ENCODE measurements around the gene MT1E. TPM values are rescaled to one million over a fixed set of nuclear protein-coding genes. Genes with fewer than 3 reads are reported as not detected.

MT1E gene
- total and polyA plus RNA-seq, 2 of the 8 experiments (the other 6 are each of a cell fraction or from before 2014, with no cell fraction given): 7.9 to 117 TPM

DNA sequence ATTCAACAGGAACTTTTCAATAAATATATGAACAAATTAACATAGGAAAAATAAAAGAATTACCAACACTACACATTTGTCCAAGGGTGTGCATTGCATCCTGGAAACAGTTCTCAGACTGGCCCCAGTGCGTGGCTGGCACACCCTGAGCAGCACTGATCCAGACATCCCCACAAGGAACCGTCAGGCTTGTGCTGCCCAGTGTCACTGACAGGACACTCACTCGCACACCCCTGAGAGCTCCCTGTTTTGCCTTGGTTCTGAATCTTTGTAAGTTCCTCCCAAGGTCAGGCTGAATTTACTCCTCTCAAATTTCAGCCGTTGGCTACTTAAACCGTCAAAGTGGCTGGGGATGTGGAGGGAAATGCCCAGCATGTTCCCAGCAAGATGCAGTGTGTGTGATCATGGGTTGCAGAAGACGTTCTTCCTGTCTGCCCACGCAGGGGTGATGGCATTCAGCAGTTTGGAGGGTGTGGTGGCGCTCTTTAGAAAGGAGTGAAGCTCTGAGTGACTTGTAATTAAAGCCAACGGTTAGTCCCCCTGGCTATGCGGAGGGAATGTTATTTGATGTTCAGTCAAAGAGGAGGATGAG, 15.5 kb upstream of the MT1E start:
- Histone ChIP-seq H3K4me2 (ENCODE audit: insufficient read depth in 1 of 2, low read depth in 2 of 2, low read length in 2 of 2) (peak overlapping the region in 1 of 2 experiments; percentile 77; a peak in 3 of 4 replicates), H4K91ac (replicated peaks; ENCODE audit: insufficient read length, low read length) (no peak overlapping the region), H2AFZ (ENCODE audit: low read length) (no peak overlapping the region), H3K18ac (ENCODE audit: extremely low read depth, low read length) (no peak overlapping the region), H3K9ac (replicated peaks in 1 of 4; ENCODE audit: extremely low read depth in 1 of 4, low read depth in 3 of 4, low read length in 3 of 4) (no peak overlapping the region; a peak in 1 of 7 replicates), H2BK120ac (replicated peaks; ENCODE audit: low read depth, low read length) (no peak overlapping the region), H2AK5ac (ENCODE audit: low read depth, low read length) (no peak overlapping the region), H3K9me3 (ENCODE audit: insufficient read depth in 2 of 2, low read depth in 1 of 2, low read length in 1 of 2) (no peaks in the 10 kb centered on the region), H4K5ac (ENCODE audit: insufficient read length, low read depth, low read length) (no peak overlapping the region), H3K36me3 (ENCODE audit: control insufficient read depth in 2 of 4, insufficient read depth in 4 of 4, low read length in 3 of 4) (no peaks in the 10 kb centered on the region), H3K23ac (ENCODE audit: insufficient read length) (no peak overlapping the region), H3K4ac (replicated peaks; ENCODE audit: insufficient read length, low read depth, low read length) (no peak overlapping the region), H2BK20ac (ENCODE audit: low read length) (no peak overlapping the region), H3K4me3 (ENCODE audit: extremely low read depth in 1 of 4, insufficient read depth in 2 of 4, low read depth in 3 of 4, low read length in 4 of 4) (peak overlapping the region in 1 of 4 experiments; percentile 62; a peak in 1 of 8 replicates), H3K27ac (ENCODE audit: low read depth, low read length) (no peak overlapping the region), H2BK5ac (ENCODE audit: low read depth, low read length) (no peak overlapping the region), H3K79me1 (ENCODE audit: low read depth, low read length) (no peaks in the 10 kb centered on the region), H3K23me2 (ENCODE audit: low read depth, low read length) (peaks cover 11% of the 10 kb centered on the region; the same call in 1 of the 2 replicates), H2BK15ac (ENCODE audit: low read length) (peak overlapping the region; percentile 24; the same call in 1 of the 2 replicates), H3K4me1 (replicated peaks in 1 of 4; ENCODE audit: control insufficient read depth in 3 of 4, insufficient read depth in 4 of 4, low read length in 3 of 4) (peaks cover 7 to 21% (median 10%) of the 10 kb centered on the region in 4 experiments), H4K20me1 (replicated peaks in 1 of 2; ENCODE audit: control insufficient read depth in 1 of 2, insufficient read depth in 2 of 2, low read length in 2 of 2) (peaks cover 0 to 2% of the 10 kb centered on the region in 2 experiments), H3K14ac (ENCODE audit: insufficient read length) (no peak overlapping the region), H3K56ac (replicated peaks; ENCODE audit: insufficient read length, low read depth, low read length) (no peak overlapping the region), H2BK12ac (ENCODE audit: low read depth, low read length) (no peak overlapping the region; the same call in 1 of the 2 replicates), H3K79me2 (ENCODE audit: control insufficient read depth in 1 of 2, insufficient read depth in 2 of 2, low read length in 2 of 2) (no peaks in the 10 kb centered on the region), H3K27me3 (replicated peaks in 1 of 4; ENCODE audit: control insufficient read depth in 3 of 4, extremely low read depth in 1 of 4, insufficient read depth in 3 of 4, low read length in 3 of 4) (peaks cover 27 to 71% (median 57%) of the 10 kb centered on the region in 4 experiments), H4K8ac (ENCODE audit: extremely low read depth, insufficient read depth, low read length) (no peak overlapping the region)
- ChIA-PET POLR2A (ENCODE audit: partially characterized antibody) (interaction anchor here (1.2 to 8.0 kb wide), 4 partner anchors 11 to 58 kb away, joined by 3 to 66 read pairs (median 4); partner anchors contain the start of gene MT1E), CTCF (ENCODE audit: partially characterized antibody) (interaction anchor here (0.6 to 2.0 kb wide), 3 partner anchors 10 to 91 kb away, joined by 3 to 5 read pairs (median 3); partner anchors contain the start of gene MT1E)
- FAIRE-seq: no peak
- WGBS, 2 experiments (ENCODE audit: extremely low coverage in 1 of 2, insufficient coverage in 1 of 2, insufficient read length in 1 of 2, insufficient replicate concordance in 2 of 2, low coverage in 1 of 2, low lambda C conversion rate in 2 of 2, missing lambda C conversion rate in 1 of 2): 20% methylated on average over 10 of the region's 10 CpGs; no CpG with 5 or more reads in 1 of the 2 experiments
- TF ChIP-seq SUZ12 (IDR thresholded peaks at IDR 0.05; ENCODE audit: low read length) (0 out of 2 replicates have a peak, but pooled peaks have one; percentile 10), RNF2 (IDR thresholded peaks at IDR 0.05; ENCODE audit: borderline replicate concordance, low read depth, low read length, missing control alignments, poor library complexity, severe bottlenecking) (no peak), NRF1 (IDR thresholded peaks at IDR 0.05; ENCODE audit: low read depth, low read length) (no peak), EP300 (IDR thresholded peaks at IDR 0.05; ENCODE audit: borderline replicate concordance in 1 of 2, low read depth in 2 of 2, low read length in 2 of 2) (no peak)
- DNase-seq (ENCODE audit: low read depth in 1 of 2, low spot score in 2 of 2): no peak
